GM18867 (cell line): Measurements from ENCODE around the gene FMNL1.
A peak's percentile ranks its signal among the peaks of the same experiment; 100 is the strongest.

Source experiments
- ATAC-seq: cut with Tn5 transposase; IDR thresholded peaks from one replicate; pipeline ENCODE4 v1.9.1; 2021; ENCODE audit warnings: mild to moderate bottlenecking, moderate library complexity; ENCODE audit not compliant: unreplicated experiment

The FMNL1 gene

DNA sequence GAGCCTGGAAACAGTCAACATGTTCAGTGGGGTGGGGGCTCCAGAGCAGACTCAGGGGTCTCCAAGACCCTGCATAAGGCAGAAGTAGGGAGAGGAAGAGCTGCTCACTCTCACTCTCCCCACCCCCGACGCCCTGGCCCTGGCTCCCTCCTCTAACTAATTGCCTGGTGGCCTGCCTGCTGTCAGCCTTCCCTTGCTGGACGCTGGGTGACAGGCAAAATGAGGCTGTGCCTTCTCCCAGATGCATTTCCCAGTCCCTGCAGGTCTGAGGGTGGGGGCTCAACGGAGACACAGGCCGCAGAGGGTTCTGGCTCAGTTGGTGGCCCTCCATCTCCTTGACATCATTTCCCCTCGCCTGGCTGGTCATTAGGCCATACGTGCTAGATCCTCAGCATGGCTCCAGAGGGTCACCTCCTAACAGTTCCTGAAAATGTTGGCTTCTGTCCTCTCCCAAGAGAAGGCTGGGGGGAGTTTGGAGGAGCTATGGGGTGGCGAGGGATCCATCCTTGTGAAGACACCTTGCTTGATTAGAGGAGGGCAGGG, 1.4 kb downstream of the FMNL1 start:
- no peak for ATAC-seq

GRCh38 chr17:45223539-45224528, 2.1 kb downstream of the FMNL1 start:
- ATAC-seq = no peak

GRCh38 chr17:45224671-45225050, 3.0 kb downstream of the FMNL1 start:
- ATAC-seq = no peak

- no peak for ATAC-seq
These were observed 3.5 kb downstream of the FMNL1 start for GRCh38 chr17:45225051-45225700.

- peak; percentile 49 for ATAC-seq
These were observed 4.4 kb downstream of the FMNL1 start for GRCh38 chr17:45225964-45226530.

DNA sequence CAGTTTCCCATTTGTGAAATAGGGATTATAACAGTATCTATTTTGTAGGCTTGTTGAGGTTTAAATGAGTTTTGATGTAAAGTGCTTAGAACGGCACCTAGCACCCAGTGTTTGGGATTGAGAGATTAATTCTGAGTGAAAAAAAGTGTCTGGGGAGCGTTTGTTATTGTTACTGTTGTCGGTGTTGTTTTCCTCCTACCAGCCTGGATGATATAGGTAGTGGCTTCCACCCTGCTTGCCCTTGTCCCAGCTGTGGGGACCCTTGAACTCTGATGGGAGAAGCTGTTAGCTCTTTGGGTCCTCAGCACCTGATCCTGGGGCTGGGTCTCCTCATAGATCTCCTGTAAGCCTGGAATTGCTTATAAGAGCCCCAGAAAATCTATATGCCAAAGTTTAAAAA, 4.9 kb downstream of the FMNL1 start:
- ATAC-seq = no peak

GRCh38 chr17:45227101-45227925, 5.6 kb downstream of the FMNL1 start:
- ATAC-seq = no peak

GRCh38 chr17:45227926-45228762, 6.5 kb downstream of the FMNL1 start:
- no peak for ATAC-seq

- peak; percentile 26 for ATAC-seq
These were observed 7.3 kb downstream of the FMNL1 start for GRCh38 chr17:45228763-45229539.

DNA sequence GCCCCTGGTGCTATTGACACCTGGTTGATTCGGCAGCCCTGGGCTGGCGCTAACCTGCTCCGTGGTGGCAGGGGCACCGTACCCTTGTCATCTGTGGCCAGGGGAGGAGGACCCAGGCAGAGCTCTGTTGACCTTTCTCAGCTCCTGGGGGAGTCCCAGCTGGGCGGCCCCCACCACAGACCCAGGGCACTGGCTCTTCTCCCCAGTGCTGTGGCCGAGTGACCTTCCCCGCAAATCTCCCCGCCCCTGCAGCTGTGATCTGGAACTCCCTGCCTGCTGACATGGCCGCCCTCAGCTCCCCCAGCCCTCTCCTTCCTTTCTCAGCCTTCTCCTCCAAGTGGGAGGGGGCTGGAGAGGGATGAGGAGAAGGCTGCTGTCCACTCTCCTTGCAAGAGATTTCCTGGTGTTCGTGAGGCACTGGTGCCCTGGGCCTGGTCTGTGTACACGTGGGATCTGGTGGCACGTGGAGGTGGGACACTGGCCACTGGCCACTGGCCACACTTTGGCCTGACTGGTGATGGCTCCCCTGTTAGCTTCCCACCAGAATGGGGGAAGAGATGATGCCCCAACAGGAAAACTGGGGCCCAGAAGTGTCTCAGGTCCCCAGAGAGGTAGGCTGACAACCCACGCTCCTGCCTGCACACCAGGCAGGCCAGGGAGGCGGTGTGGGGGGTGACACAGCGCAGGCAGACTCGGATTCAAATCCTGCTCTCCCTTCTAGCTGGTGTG, 8.2 kb downstream of the FMNL1 start:
- ATAC-seq = no peak

GRCh38 chr17:45230410-45230786, 8.7 kb downstream of the FMNL1 start:
- no peak for ATAC-seq

DNA sequence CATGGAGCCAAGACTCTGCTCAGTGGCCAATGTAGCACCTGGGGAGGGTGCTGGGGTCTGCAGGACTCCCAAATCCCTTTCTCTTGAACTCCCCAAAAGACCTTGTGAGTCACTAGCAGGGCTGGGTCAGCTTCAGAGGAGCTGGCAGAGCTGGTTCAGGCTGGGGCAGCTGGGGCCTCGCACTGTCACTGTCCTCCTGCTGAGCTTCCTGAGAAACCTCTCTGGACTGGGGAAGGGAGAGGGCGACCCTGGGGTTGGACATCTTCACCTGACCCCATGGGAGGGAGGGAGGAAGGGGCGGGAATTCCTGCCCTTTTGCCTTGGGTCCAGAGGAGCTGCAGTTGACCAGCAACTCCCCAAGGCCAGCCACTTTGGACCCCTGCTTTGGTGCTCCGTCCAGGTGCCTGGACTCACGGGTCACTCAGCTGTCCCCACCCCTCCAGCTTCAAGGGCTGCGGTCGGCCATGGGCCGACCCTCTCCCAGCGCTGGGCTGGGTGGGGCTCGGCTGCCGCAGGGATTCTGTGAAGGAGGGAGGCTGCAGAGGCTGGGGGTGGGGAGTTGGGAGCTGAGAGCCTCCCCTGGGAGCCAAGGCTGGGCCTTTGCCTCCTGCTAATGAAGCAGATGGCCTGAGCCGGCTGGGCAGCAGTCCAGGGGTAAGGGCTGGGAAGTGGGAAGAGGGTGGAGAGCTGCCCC, 9.2 kb downstream of the FMNL1 start:
- ATAC-seq = no peak

- ATAC-seq = no peak
These were observed 9.9 kb downstream of the FMNL1 start for GRCh38 chr17:45231481-45232116.

DNA sequence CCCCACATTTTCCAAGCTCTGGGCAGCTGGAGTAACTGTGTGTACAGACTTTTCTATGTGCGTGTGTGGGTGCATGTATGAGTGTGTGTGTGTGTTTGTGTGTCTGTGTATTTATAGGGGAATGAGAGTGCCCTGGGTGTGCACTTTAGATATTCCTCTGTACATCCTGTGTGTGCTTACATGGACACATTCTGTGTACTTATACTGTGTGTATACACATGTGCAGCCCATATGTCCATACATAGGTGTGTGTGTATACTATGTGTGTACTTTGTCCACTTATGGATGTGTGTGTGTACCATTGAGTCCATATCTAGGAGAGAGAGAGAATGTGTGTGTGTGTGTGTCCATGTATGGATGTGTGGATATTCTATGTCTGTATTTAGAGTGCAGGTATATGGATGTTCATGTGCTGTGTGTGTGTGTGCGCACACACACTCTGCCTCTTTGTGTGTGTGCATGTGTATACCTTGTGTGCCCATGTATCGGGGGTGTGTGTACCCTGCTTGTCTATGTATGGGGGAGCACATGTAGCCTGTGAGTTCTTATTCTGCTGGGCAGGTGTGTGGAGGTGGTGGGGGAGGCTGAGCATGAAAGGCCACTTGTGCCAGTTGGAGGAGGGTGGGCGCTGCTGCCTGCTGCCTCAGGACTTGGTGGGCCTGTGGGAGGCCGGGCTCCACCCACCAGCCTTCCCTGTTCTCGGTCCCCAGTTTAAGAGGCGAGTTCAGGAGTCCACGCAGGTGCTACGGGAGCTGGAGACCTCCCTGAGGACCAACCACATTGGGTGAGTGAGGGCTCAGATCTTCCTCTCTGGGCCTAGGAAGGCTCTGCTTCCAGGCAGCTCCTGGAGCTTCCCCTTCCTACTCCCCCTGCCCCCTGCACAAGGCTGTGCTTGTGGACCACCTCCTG, 11.1 kb downstream of the FMNL1 start:
- no peak for ATAC-seq

- no peak for ATAC-seq
These were observed 11.8 kb downstream of the FMNL1 start for GRCh38 chr17:45233423-45233924.
